Embryonic facial prominence (tissue), 1 donor: ENCODE results near the gene POLR2F.

Source experiments
- DNase-seq: peaks from one replicate; pipeline ENCODE4 v3.0.0-alpha.2; 2016; ENCODE audit errors: extremely low spot score

POLR2F gene

GRCh38 chr22:37953437-37954179 is at the start of gene POLR2F, which contains the start of gene C22orf23:
Gene POLR2F (plus strand): TSS chr22:37953699. CDS start chr22:37953788, 89 bp downstream.
Gene C22orf23 (minus strand): TSS chr22:37953601. CDS start chr22:37953149, 452 bp downstream.
- DNase-seq: peak; percentile 90

GRCh38 chr22:37904572-37905533 is 48.6 kb upstream of the POLR2F start:
- DNase-seq: no peak

DNA sequence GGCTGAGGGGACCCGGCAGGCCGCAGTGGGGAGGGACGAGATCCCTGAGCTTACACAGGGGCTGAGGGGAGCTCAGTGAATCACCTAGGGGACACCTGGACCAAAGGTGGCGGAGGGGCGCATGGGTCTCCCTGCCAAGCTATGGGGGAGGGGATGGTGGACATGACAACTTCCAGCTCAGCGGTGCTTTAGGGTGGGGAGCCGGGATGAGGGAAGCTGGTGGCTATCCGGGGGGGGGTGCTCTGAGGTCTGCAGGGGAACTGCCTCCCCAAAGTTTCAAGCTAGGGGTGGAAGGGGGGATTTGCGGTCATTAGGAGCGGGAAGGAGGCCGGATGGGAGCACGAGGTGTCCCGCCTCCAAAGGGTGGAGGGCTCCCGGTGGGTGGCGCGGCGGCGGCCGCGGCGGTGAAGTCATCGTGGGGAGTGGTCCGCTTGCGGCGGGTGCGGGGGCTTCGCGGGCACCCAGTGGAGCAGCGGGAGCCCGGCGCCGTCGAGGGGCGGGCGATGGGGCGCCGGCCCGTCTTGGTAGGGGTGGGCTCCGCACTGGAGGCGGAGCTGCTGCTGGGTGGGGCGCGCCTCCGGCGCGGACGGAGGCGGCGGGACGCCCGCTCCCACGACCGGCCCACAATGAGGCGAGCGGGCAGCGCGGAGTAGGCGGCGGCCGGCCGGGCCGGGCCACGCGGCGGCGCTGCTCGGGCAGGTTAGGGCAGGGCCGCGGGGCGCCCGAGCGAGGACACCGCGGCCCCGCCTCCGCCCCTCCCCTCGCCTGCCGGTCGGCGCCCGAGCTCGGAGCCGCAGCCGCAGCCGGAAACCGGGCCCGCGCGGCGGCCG is 47.8 kb upstream of the POLR2F start, which contains the start of gene MICALL1:
Gene MICALL1 (plus strand): TSS at position 764 of the 830 bp plus-strand sequence. CDS start 126 bp downstream, outside the sequence.
- peak; percentile 26 for DNase-seq

DNA sequence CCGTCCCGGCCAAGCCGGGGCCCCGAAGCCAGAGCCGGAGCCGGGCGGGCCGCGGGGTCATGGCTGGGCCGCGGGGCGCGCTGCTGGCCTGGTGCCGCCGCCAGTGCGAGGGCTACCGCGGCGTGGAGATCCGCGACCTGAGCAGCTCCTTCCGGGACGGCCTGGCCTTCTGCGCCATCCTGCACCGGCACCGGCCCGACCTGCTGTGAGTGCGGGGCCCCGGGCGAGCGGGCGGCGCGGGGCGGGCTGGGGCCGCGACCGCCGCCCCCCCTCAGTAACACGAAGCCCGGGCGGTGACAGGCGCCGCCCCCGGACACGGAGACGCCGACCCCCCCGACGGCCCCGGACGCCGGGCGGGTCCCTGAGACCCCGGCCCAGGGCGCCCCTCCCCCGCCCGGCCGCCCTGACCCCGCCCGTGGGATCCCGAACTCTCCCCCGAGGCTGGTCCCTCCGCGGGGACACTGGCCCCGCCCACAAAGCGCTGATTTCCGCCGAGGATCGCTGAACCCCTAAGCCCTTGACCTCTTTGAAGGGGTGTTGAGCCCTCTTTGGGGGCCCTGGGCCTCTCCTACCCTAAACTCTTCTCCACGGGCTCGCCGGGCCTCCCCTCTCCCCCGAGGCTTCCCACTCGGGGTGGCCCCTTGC is 47.0 kb upstream of the POLR2F start:
- no peak for DNase-seq

GRCh38 chr22:37907036-37907954 is 46.2 kb upstream of the POLR2F start:
- no peak for DNase-seq

- no peak for DNase-seq
Measured at GRCh38 chr22:37909766-37910165, 43.7 kb upstream of the POLR2F start.

DNA sequence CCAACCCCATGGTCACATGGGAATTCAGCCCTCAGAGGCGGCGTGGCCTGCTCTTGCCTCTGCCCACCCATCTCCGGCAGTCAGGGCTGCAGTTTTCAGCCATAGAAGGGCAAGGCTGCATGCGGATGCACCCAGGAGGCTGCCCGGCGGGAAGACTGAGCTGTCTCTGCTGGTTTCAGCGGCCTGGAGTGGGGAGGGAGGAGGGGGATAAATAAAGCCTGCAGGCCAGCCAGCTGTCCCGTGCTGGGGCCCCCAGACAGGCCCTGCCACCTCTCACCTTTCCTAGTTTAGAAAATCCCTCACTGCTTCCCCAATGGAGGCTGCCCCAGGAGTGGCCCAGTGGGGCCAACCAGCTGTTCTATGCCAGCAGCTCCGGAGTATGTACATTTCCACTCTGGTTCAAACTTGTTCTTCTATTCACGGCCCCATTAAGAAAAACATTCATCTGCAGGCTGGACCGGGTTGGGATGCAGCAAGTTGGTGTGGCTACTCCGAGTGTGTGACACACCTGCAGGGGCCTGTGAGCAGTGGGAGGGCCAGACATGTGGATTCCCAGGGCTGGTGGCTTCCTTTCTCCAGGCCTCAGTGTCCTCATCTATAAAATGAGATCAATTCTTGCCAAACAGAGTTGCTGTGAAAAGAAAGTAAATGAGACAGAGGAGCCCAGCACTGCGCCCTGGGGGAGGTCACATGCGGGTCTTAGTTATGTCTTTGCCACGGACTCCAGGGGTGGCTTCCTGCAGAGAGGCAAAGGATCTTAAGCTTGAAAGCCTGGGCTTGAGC is 42.4 kb upstream of the POLR2F start:
- no peak for DNase-seq

GRCh38 chr22:37911697-37912096 is 41.8 kb upstream of the POLR2F start:
- no peak for DNase-seq

DNA sequence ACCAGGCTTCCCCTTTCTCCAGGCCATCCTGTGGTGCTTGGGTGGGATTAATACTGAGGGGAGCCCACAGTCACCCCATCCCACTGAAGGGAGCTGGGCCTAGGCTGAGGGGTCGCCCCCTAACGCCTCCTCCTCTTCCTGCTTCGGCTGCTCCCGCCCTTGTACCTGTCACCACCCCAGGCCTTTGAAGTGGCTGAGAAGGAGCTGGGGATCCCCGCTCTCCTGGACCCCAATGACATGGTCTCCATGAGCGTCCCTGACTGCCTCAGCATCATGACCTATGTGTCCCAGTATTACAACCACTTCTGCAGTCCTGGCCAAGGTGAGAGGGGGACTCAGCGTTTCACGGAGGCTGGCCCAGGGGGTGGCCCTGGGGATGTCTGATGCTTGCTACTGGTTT is 41.3 kb upstream of the POLR2F start:
- no peak for DNase-seq

GRCh38 chr22:37913233-37913721 is 40.2 kb upstream of the POLR2F start:
- DNase-seq: no peak

GRCh38 chr22:37916311-37916710 is 37.2 kb upstream of the POLR2F start:
- no peak for DNase-seq

- no peak for DNase-seq
Measured at GRCh38 chr22:37917874-37918548, 35.5 kb upstream of the POLR2F start.

DNA sequence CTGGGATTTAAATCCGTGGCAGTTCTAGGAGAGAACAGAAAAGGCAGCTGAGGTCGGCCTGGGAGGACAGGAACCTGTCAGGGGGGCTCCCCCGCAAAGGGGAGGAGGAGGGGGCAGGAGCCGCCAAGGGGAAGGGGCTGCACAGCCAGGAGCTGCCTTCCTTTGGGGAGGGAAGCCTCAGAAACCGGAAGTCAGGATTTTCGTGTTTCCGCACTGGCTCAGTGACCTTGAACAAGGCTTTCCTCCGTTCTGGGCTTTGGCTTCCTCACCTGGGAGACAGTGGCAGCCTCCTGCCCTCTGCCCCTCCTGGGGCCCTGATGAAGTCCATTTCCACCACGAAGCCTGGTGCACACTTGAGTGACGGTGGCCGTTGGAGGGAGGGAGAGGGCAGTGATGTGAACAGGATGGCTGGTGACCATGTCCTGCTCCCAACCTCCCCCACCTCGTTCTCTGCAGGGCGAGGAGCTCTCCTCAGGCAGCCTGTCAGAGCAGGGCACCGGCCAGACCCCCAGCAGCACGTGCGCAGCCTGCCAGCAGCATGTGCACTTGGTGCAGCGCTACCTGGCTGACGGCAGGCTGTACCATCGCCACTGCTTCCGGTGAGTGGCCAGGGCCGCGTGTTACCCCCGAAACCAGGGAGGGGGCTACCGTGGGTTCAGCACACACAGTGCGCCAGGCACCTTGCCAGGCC is 34.8 kb upstream of the POLR2F start:
- no peak for DNase-seq

DNA sequence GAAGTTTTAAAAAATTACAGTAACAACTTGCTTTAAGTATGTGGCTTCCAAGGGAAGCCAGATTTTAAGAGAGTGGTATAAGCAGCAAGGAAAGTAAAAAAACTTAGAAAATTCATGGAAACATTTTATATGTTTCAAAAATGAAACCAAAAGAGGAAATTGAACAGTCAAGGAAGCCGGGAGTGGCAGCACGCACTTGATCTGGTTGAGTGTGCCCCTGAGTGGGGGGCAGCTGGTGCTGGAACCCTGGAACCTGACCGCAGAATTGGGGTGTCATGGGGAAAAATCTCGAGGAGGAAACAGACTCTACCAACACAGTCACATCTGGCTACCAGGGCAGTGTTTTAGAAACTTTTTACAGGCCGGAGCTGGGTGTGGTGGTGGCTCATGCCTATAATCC is 33.4 kb upstream of the POLR2F start:
- no peak for DNase-seq

- DNase-seq: no peak
Measured at GRCh38 chr22:37922191-37922590, 31.3 kb upstream of the POLR2F start.

- no peak for DNase-seq
Measured at GRCh38 chr22:37923927-37924326, 29.6 kb upstream of the POLR2F start.

DNA sequence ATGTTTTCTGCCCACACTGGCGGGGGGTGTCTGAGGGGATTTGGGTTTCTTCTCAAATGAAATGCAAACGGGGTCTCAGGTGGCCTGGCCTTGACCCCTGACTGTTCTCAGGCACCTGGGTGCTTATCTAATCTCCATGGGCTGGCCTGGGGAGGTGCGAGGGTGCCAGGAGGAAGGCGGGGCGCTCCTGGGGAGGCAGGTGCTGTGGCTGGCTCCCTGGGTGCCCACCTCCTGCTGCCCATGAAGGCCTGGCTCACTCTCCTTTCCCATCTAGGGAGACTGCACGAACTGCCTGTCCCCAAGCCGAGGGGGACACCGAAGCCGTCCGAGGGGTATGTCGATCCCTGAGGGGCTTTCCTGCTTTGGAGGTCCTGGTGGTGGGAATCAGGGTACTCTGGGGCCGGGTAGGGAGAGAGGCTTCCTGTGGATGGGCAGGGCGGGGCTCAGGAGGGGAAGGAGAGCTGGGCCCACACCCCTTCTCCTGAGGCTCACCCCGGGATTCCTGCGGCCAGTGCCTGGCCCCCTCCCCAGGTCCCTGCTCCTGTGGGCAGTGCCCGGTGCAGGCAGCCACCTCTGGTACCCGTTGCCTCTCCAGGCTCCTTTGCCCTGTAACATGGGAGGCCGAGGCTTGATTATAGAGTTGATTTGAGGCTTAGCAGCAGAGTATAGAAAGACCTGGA is 29.0 kb upstream of the POLR2F start:
- DNase-seq: no peak
